K562 (cell line): Measurements from ENCODE around the gene DLG3. TPM values are rescaled to one million over a fixed set of nuclear protein-coding genes. Genes with fewer than 3 reads are reported as not detected.

Source experiments
- ATAC-seq: fragments of 200-7000 bp; cut with Tn5 transposase; 3 replicates; pipeline ENCODE4 v1.9.1; 2020; ENCODE audit warnings: moderate library complexity
- BruUV-seq: library from RNA; stranded (reverse); fragments of 400-500 nt; replicated peaks from 2 replicates; lab custom pipeline; 2021; lab: Mats Ljungman, UMichigan
- CTCF ChIA-PET: fragments of 300-600 bp; formaldehyde crosslinking; extraction: SDS; loops from one replicate; lab custom pipeline; 2021; ENCODE audit warnings: low intra/inter-chr PET ratio; lab: Yijun Ruan, JAX
- POLR2A ChIA-PET: fragments of 300-600, 350-650 bp; sonication (Branson Sonifier 250); formaldehyde crosslinking; extraction: SDS; loops from one replicate; lab custom pipeline; 2021; ENCODE audit warnings: antibody characterized with exemption, inconsistent platforms; lab: Yijun Ruan, JAX
- DNase-seq, 4 experiments: peaks; one replicate each; pipeline versions ENCODE4 v3.0.0 to v3.0.0-alpha.2; 2011 to 2018; ENCODE audit warnings: low spot score in 3 of 4, mixed read lengths in 3 of 4; ENCODE audit errors: extremely low read depth in 1 of 4
- FAIRE-seq: peaks from 2 replicates; lab custom pipeline; 2011; peaks lifted over from hg19 to GRCh38; lab: Jason Lieb, UNC
- H2AFZ ChIP-seq: 2 replicates; pipeline ENCODE4 v1.6.0; 2011; ENCODE audit warnings: low read depth, low read length, control low read depth, inconsistent platforms
- H3K27ac ChIP-seq: fragments of 200-600 bp; 3 replicates; pipeline ENCODE4 v1.8.0; 2011; ENCODE audit warnings: low read depth, mild to moderate bottlenecking, control low read depth, inconsistent platforms, low read length, moderate library complexity, mixed read lengths; ENCODE audit errors: extremely low read depth
- H3K27me3 ChIP-seq, 2 experiments: fragments of 300-600 bp in 1 of 2; 2 replicates in 1 of 2; 3 replicates in 1 of 2; pipeline versions ENCODE4 v1.6.0 to v1.8.0; 2011; ENCODE audit warnings: inconsistent platforms in 2 of 2, low read length in 2 of 2, mild to moderate bottlenecking in 1 of 2, mixed read lengths in 1 of 2, moderate library complexity in 1 of 2; ENCODE audit not compliant: control insufficient read depth in 2 of 2, insufficient read depth in 2 of 2
- H3K36me3 ChIP-seq: fragments of 300-600 bp; 3 replicates; pipeline ENCODE4 v1.8.0; 2011; ENCODE audit warnings: mild to moderate bottlenecking, low read length, inconsistent platforms; ENCODE audit not compliant: control insufficient read depth, insufficient read depth
- H3K4me1 ChIP-seq, 2 experiments: fragments of 200-600 bp in 1 of 2; replicated peaks in 1 of 2; 2 replicates in 1 of 2; 3 replicates in 1 of 2; pipeline versions ENCODE4 v1.5.1 to v1.8.0; 2011; ENCODE audit warnings: inconsistent platforms in 2 of 2, low read length in 2 of 2, mild to moderate bottlenecking in 1 of 2, mixed read lengths in 1 of 2, moderate library complexity in 1 of 2; ENCODE audit not compliant: control insufficient read depth in 2 of 2, insufficient read depth in 2 of 2
- H3K4me2 ChIP-seq: 2 replicates; pipeline ENCODE4 v1.6.1; 2011; ENCODE audit warnings: low read length, control low read depth, inconsistent platforms, mixed read lengths; ENCODE audit not compliant: insufficient read depth
- H3K4me3 ChIP-seq: fragments of 200-600 bp; sonication (generic), shearing (Covaris generic); 2 replicates; pipeline ENCODE4 v1.5.1; 2016; ENCODE audit warnings: control low read depth, inconsistent platforms
- H3K79me2 ChIP-seq: fragments of 200-600 bp; 3 replicates; pipeline ENCODE4 v1.8.0; 2011; ENCODE audit warnings: low read length, inconsistent platforms; ENCODE audit not compliant: control insufficient read depth, insufficient read depth
- H3K9ac ChIP-seq, 2 experiments: 2 replicates each; pipeline versions ENCODE4 v1.6.0 to v1.6.1; 2011; ENCODE audit warnings: low read depth in 2 of 2, low read length in 2 of 2, control low read depth in 1 of 2, inconsistent platforms in 1 of 2, mild to moderate bottlenecking in 1 of 2, mixed read lengths in 1 of 2; ENCODE audit not compliant: insufficient read depth in 1 of 2
- H3K9me1 ChIP-seq: one replicate; pipeline ENCODE4 v1.6.0; 2011; ENCODE audit warnings: inconsistent platforms, mild to moderate bottlenecking, low read length, moderate library complexity; ENCODE audit not compliant: control insufficient read depth, insufficient read depth
- H3K9me3 ChIP-seq: replicated peaks from 2 replicates; pipeline ENCODE4 v1.5.1; 2011; ENCODE audit warnings: low read depth, low read length, inconsistent platforms; ENCODE audit not compliant: control insufficient read depth, insufficient read depth
- H4K20me1 ChIP-seq: replicated peaks from 2 replicates; pipeline ENCODE4 v1.6.1; 2011; ENCODE audit warnings: low read length, inconsistent platforms, mixed read lengths; ENCODE audit not compliant: control insufficient read depth, insufficient read depth
- CTBP1 ChIP-seq: fragments of 450-650 bp; IDR thresholded peaks from 2 replicates; pipeline ENCODE4 v1.6.1; 2016; ENCODE audit warnings: borderline replicate concordance
- ETS2 ChIP-seq: IDR thresholded peaks from 2 replicates; pipeline ENCODE4 v1.6.1; 2016; ENCODE audit warnings: borderline replicate concordance, missing genetic modification characterization, mild to moderate bottlenecking, moderate library complexity, missing compliant biosample characterization; ENCODE audit not compliant: poor library complexity, severe bottlenecking
- L3MBTL2 ChIP-seq: fragments of 450-650 bp; IDR thresholded peaks from 2 replicates; pipeline ENCODE4 v1.6.1; 2016; ENCODE audit warnings: mild to moderate bottlenecking, moderate library complexity
- NFIC ChIP-seq: fragments of 450-650 bp; IDR thresholded peaks from 2 replicates; pipeline ENCODE4 v1.6.1; 2017; ENCODE audit warnings: mild to moderate bottlenecking, inconsistent platforms
- NRF1 ChIP-seq, 2 experiments: fragments of 450-650 bp; IDR thresholded peaks in 1 of 2; conservative IDR thresholded peaks in 1 of 2; 2 replicates each; pipeline ENCODE4 v1.6.1; 2014; ENCODE audit warnings: mild to moderate bottlenecking in 2 of 2
- PHB2 ChIP-seq: fragments of 450-650 bp; IDR thresholded peaks from 2 replicates; pipeline ENCODE4 v1.6.1; 2017; ENCODE audit warnings: low read depth
- POLR2G ChIP-seq: fragments of 200-400 bp; formaldehyde crosslinking; IDR thresholded peaks from 2 replicates; pipeline ENCODE4 v1.6.1; 2017; ENCODE audit warnings: low read depth, mild to moderate bottlenecking, antibody characterized with exemption, low read length, moderate library complexity
- RAD21 ChIP-seq, 2 experiments: fragments of 250-450 bp in 1 of 2; fragments of 450-650 bp in 1 of 2; sonication (Bioruptor Pico) in 1 of 2; formaldehyde crosslinking in 1 of 2; IDR thresholded peaks in 1 of 2; conservative IDR thresholded peaks in 1 of 2; 2 replicates each; pipeline versions ENCODE4 v1.4.0 to v1.8.0; 2020 to 2022; ENCODE audit warnings: mild to moderate bottlenecking in 2 of 2, moderate library complexity in 1 of 2
- RBFOX2 ChIP-seq: fragments of 200-400 bp; formaldehyde crosslinking; IDR thresholded peaks from 2 replicates; pipeline ENCODE4 v1.6.1; 2017; ENCODE audit warnings: low read depth, mild to moderate bottlenecking, low read length, moderate library complexity
- RCOR1 ChIP-seq, 2 experiments: IDR thresholded peaks; 2 replicates each; pipeline ENCODE4 v1.6.1; 2012; ENCODE audit warnings: low read depth in 2 of 2, low read length in 2 of 2, borderline replicate concordance in 1 of 2, improper control_type of control experiment in 1 of 2
- SMC3 ChIP-seq: conservative IDR thresholded peaks from 2 replicates; pipeline ENCODE4 v1.6.1; 2011; ENCODE audit warnings: low read depth, low read length, improper control_type of control experiment; ENCODE audit not compliant: insufficient read depth
- TEAD1 ChIP-seq, 2 experiments: fragments of 450-650 bp in 1 of 2; sonication (generic) in 1 of 2; formaldehyde crosslinking; IDR thresholded peaks; 2 replicates each; pipeline versions ENCODE4 v1.4.0 to v1.8.0; 2020 to 2022; ENCODE audit warnings: mild to moderate bottlenecking in 2 of 2, missing genetic modification reagents in 1 of 2
- VEZF1 ChIP-seq: fragments of 200-800 bp; sonication (Bioruptor generic); IDR thresholded peaks from 2 replicates; pipeline ENCODE4 v1.6.1; 2017; ENCODE audit warnings: missing genetic modification characterization, missing compliant biosample characterization
- ZNF217 ChIP-seq: sonication (generic); formaldehyde crosslinking; IDR thresholded peaks from 2 replicates; pipeline ENCODE4 v1.8.0; 2022; ENCODE audit warnings: mild to moderate bottlenecking, missing genetic modification reagents
- ZNF75A ChIP-seq: fragments of 450-650 bp; formaldehyde crosslinking; IDR thresholded peaks from 2 replicates; pipeline ENCODE4 v1.4.0; 2020; ENCODE audit warnings: mild to moderate bottlenecking
- WGBS: fragments of 100-300 bp; shearing (Covaris generic); methylation state at CpG from one replicate; pipeline ENCODE4 v1.1.6; 2016; ENCODE audit warnings: low coverage, mixed read lengths; ENCODE audit not compliant: insufficient coverage; ENCODE audit errors: missing lambda C conversion rate; 5-methylcytosine and 5-hydroxymethylcytosine counted together
- in situ Hi-C: fragments of 300-500 bp; cut with MboI; formaldehyde crosslinking; loops from 4 replicates; pipeline ENCODE4 v1.15.0; 2018; ENCODE audit warnings: inconsistent platforms, mixed read lengths
- intact Hi-C: fragments of 100-400 bp; cut with micrococcal nuclease; formaldehyde crosslinking; loops from 2 replicates; pipeline ENCODE4 v1.14.2; 2022
- polyA plus RNA-seq, 8 experiments: library from polyadenylated mRNA; depleted of rRNA in 4 of 8; stranded (reverse) in 5 of 8; unstranded in 3 of 8; fragments of >200 nt; fragmentation: Nextera tagmentation in 2 of 8; fragmentation: Illumina TruSeq in 1 of 8; extraction: Ambion mirVana in 2 of 8; extraction: Trizol in 1 of 8; gene quantifications; 2 replicates each; pipeline versions ENCODE4 v1.2.1 to v1.2.3, GENCODE V29; 2011 to 2014; ENCODE audit warnings: inconsistent platforms in 1 of 8, missing spikeins in 1 of 8
- total RNA-seq, 7 experiments: library from RNA; depleted of rRNA in 6 of 7; stranded (reverse); fragments of >200 nt in 6 of 7; fragmentation: Illumina TruSeq in 2 of 7; extraction: Trizol in 2 of 7; gene quantifications; 2 replicates each; pipeline versions ENCODE4 v1.2.1 to v1.2.3, GENCODE V29; 2011 to 2021; ENCODE audit warnings: low replicate concordance in 1 of 7
- TF ChIP-seq, protein P1 (sequence below): fragments of 250-450 bp; sonication (Bioruptor Pico); IDR thresholded peaks from 2 replicates; pipeline ENCODE4 v1.4.0; 2020; ENCODE audit warnings: mild to moderate bottlenecking, moderate library complexity, borderline replicate concordance

Gene DLG3
- total and polyA plus RNA-seq, 9 of the 15 experiments (the other 6 are each of a cell fraction or from before 2014, with no cell fraction given) = 3.1 to 15.7 (median 8.8) TPM

- no TSS peak for BruUV-seq
- peak overlapping the region; percentile 85 for H2AFZ ChIP-seq
- peak overlapping the region; percentile 38 for H3K4me3 ChIP-seq
- FAIRE-seq = peak; percentile 82
- DNase-seq = peak; percentile 51 to 78 (median 62)
- ChIA-PET POLR2A (interaction anchor here (0.7 to 1.6 kb wide), 4 partner anchors 9 to 213 kb away, joined by 3 to 4 read pairs (median 3); no protein-coding TSS in a partner anchor), CTCF (no interaction called here)
- in situ Hi-C loops (loop anchor here (10.0 kb wide), 1 partner anchor 213 kb away; no protein-coding TSS in a partner anchor), intact Hi-C loops (loop anchor here (5.0 to 10.0 kb wide), 2 partner anchors 513 to 725 kb away; no protein-coding TSS in a partner anchor)
- WGBS = 3% methylated on average over 8 of the region's 39 CpGs
- H3K4me1 ChIP-seq = peaks cover 0 to 23% of the 10 kb centered on the region in 2 experiments; a peak in 4 of 5 replicates
- H3K9me3 ChIP-seq = no peaks in the 10 kb centered on the region
- peaks cover 0 to 13% of the 10 kb centered on the region in 2 experiments; a peak in 1 of 5 replicates for H3K27me3 ChIP-seq
- H4K20me1 ChIP-seq = 0 out of 2 replicates have a peak, but pooled peaks cover 9% of the 10 kb centered on the region
- ATAC-seq = peak; percentile 71
- H3K9ac ChIP-seq = peak overlapping the region in 1 of 2 experiments; percentile 52; a peak in 1 of 4 replicates
- no peak overlapping the region for H3K27ac ChIP-seq
- no peaks in the 10 kb centered on the region for H3K36me3 ChIP-seq
- peaks cover 3% of the 10 kb centered on the region; the same call in 2 of the 3 replicates for H3K79me2 ChIP-seq
- H3K9me1 ChIP-seq = no peaks in the 10 kb centered on the region
- peak overlapping the region; percentile 66 for H3K4me2 ChIP-seq
- TF ChIP-seq RAD21 (CRISPR knock-in tag; conservative IDR thresholded peaks at IDR 0.05 in 1 of 2, IDR thresholded peaks at IDR 0.05 in 1 of 2) = peak; percentile 5 to 34; a peak in 1 of 4 replicates
- peak; percentile 49 for TF ChIP-seq POLR2G
- TF ChIP-seq SMC3 = peak; percentile 29; the same call in 1 of the 2 replicates
- TF ChIP-seq CTBP1 = peak; percentile 35; the same call in 1 of the 2 replicates
- TF ChIP-seq, protein P1, sequence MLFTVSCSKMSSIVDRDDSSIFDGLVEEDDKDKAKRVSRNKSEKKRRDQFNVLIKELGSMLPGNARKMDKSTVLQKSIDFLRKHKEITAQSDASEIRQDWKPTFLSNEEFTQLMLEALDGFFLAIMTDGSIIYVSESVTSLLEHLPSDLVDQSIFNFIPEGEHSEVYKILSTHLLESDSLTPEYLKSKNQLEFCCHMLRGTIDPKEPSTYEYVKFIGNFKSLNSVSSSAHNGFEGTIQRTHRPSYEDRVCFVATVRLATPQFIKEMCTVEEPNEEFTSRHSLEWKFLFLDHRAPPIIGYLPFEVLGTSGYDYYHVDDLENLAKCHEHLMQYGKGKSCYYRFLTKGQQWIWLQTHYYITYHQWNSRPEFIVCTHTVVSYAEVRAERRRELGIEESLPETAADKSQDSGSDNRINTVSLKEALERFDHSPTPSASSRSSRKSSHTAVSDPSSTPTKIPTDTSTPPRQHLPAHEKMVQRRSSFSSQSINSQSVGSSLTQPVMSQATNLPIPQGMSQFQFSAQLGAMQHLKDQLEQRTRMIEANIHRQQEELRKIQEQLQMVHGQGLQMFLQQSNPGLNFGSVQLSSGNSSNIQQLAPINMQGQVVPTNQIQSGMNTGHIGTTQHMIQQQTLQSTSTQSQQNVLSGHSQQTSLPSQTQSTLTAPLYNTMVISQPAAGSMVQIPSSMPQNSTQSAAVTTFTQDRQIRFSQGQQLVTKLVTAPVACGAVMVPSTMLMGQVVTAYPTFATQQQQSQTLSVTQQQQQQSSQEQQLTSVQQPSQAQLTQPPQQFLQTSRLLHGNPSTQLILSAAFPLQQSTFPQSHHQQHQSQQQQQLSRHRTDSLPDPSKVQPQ = no peak
- no peak for TF ChIP-seq ZNF217 (CRISPR knock-in tag)
- TF ChIP-seq NFIC = peak; percentile 92
- 0 out of 2 replicates have a peak, but pooled peaks have one; percentile 30 for TF ChIP-seq VEZF1 (CRISPR knock-in tag)
- TF ChIP-seq RBFOX2 = 0 out of 2 replicates have a peak, but pooled peaks have one; percentile 32
- no peak for TF ChIP-seq TEAD1 (CRISPR knock-in tag; IDR thresholded peaks at IDR 0.05)
- peak in 1 of 2 experiments; percentile 47; a peak in 1 of 4 replicates for TF ChIP-seq RCOR1 (IDR thresholded peaks at IDR 0.05; ENCODE audit: borderline replicate concordance in 1 of 2, low read depth in 2 of 2, low read length in 2 of 2)
- TF ChIP-seq NRF1 (conservative IDR thresholded peaks at IDR 0.05 in 1 of 2, IDR thresholded peaks at IDR 0.05 in 1 of 2) = peak in 1 of 2 experiments; percentile 53; a peak in 2 of 4 replicates
- no peak for TF ChIP-seq ETS2 (tag)
- TF ChIP-seq ZNF75A (CRISPR knock-in tag) = no peak
- TF ChIP-seq PHB2 = no peak
- peak; percentile 32; the same call in 1 of the 2 replicates for TF ChIP-seq L3MBTL2
These were observed 7.6 kb downstream of the DLG3 start for GRCh38 chrX:70452143-70452733.
